Endometrium (tissue), 2 donors: ENCODE measurements around the gene LHX2.

Source experiments
- FAIRE-seq: peaks from 2 replicates; lab custom pipeline; 2012; peaks lifted over from hg19 to GRCh38; lab: Jason Lieb, UNC
- donor health status: control.
- donor health status: control.

The LHX2 gene

GRCh38 chr9:124060844-124061605 lies 49.5 kb downstream of the LHX2 start:
- FAIRE-seq, result no peak

- FAIRE-seq, result no peak
Observed at GRCh38 chr9:124062172-124062571, 50.6 kb downstream of the LHX2 start.

GRCh38 chr9:124066783-124067577 lies 55.4 kb downstream of the LHX2 start:
- no peak for FAIRE-seq

- FAIRE-seq, result no peak
Observed at GRCh38 chr9:124068251-124068650, 56.7 kb downstream of the LHX2 start.

GRCh38 chr9:124074746-124075145 lies 63.2 kb downstream of the LHX2 start:
- no peak for FAIRE-seq

GRCh38 chr9:124075761-124076160 lies 64.2 kb downstream of the LHX2 start:
- FAIRE-seq, result no peak

- no peak for FAIRE-seq
Observed at GRCh38 chr9:124077915-124078572, 66.5 kb downstream of the LHX2 start.

GRCh38 chr9:124078641-124079040 lies 67.1 kb downstream of the LHX2 start:
- no peak for FAIRE-seq

GRCh38 chr9:124079176-124079925 lies 67.8 kb downstream of the LHX2 start:
- no peak for FAIRE-seq

- FAIRE-seq, result no peak
Observed at GRCh38 chr9:124082622-124083021, 71.1 kb downstream of the LHX2 start.
